Frontal cortex (tissue), 4 donors: ENCODE data around the gene TROAP. TPM values are rescaled to one million over a fixed set of nuclear protein-coding genes. Genes with fewer than 3 reads are reported as not detected.
"Not testable (repeated sequence)": the region's sequence is repeated elsewhere in the genome, so short reads cannot be mapped to it uniquely, and the experiment has no call there.

ENCODE experiments used
- DNase-seq, 2 donors: peaks; one replicate each; pipeline ENCODE4 v3.0.0; 2012; ENCODE audit warnings: low spot score in 2 of 2
- FAIRE-seq: peaks from 2 replicates; lab custom pipeline; 2012; peaks lifted over from hg19 to GRCh38; lab: Jason Lieb, UNC
- total RNA-seq: library from RNA; depleted of rRNA; stranded (reverse); fragments of >200 nt; gene quantifications from one replicate; pipeline ENCODE4 v1.2.3, GENCODE V29; 2014
- donor health status: control.
- donor health status: control.
- donor health status: control.

The TROAP gene
- total RNA-seq, 1 donor from 2014 or later, result 2.9 TPM

- FAIRE-seq (no peak), DNase-seq (no peak)
These were observed 28.8 kb upstream of the TROAP start for GRCh38 chr12:49294086-49294803.

GRCh38 chr12:49294804-49295081 is 28.3 kb upstream of the TROAP start:
- no peak for DNase-seq
- FAIRE-seq, result no peak

GRCh38 chr12:49295082-49295936 is 27.7 kb upstream of the TROAP start, which contains the start of gene PRPH:
Gene PRPH, plus strand, starts transcription at chr12:49295147. Its CDS starts 54 bp downstream, at chr12:49295201.
- no peak for DNase-seq
- FAIRE-seq, result no peak

GRCh38 chr12:49296034-49296835 is 26.8 kb upstream of the TROAP start:
- FAIRE-seq, result no peak
- DNase-seq, result peak in 1 of 2 donors; percentile 64

- DNase-seq (no peak), FAIRE-seq (no peak)
These were observed 26.0 kb upstream of the TROAP start for GRCh38 chr12:49296836-49297694.

GRCh38 chr12:49297695-49298060 is 25.4 kb upstream of the TROAP start:
- FAIRE-seq (no peak), DNase-seq (no peak)

- FAIRE-seq (no peak), DNase-seq (no peak)
These were observed 24.9 kb upstream of the TROAP start for GRCh38 chr12:49298160-49298559.

GRCh38 chr12:49301760-49302159 is 21.3 kb upstream of the TROAP start:
- DNase-seq (no peak), FAIRE-seq (no peak)

GRCh38 chr12:49304161-49304560 is 18.9 kb upstream of the TROAP start:
- no peak for FAIRE-seq
- DNase-seq, result no peak

- DNase-seq (no peak), FAIRE-seq (no peak)
These were observed 17.1 kb upstream of the TROAP start for GRCh38 chr12:49305762-49306510.

- FAIRE-seq (no peak), DNase-seq (no peak)
These were observed 13.7 kb upstream of the TROAP start for GRCh38 chr12:49309386-49309785.

GRCh38 chr12:49310451-49311000 is 12.5 kb upstream of the TROAP start:
- DNase-seq, FAIRE-seq: not testable (repeated sequence)

GRCh38 chr12:49314811-49315210 is 8.2 kb upstream of the TROAP start:
- DNase-seq (no peak), FAIRE-seq (no peak)

GRCh38 chr12:49317118-49317517 is 5.9 kb upstream of the TROAP start:
- not testable (repeated sequence) for DNase-seq, FAIRE-seq

- not testable (repeated sequence) for FAIRE-seq, DNase-seq
These were observed 2.5 kb upstream of the TROAP start for GRCh38 chr12:49320411-49321103.

- DNase-seq (no peak), FAIRE-seq (no peak)
These were observed 718 bp upstream of the TROAP start for GRCh38 chr12:49322367-49322707.

- FAIRE-seq (no peak), DNase-seq (no peak)
These were observed 556 bp downstream of the TROAP start for GRCh38 chr12:49323524-49324097.

GRCh38 chr12:49325606-49326005 is 2.6 kb downstream of the TROAP start:
- DNase-seq (no peak), FAIRE-seq (no peak)
